ENCODE results near the gene TMEM25. TPM values are rescaled to one million over a fixed set of nuclear protein-coding genes. Genes with fewer than 3 reads are reported as not detected.

Gene TMEM25
- total RNA-seq, 2 donors from 2014 or later = 36.3 to 50.8 TPM

DNA sequence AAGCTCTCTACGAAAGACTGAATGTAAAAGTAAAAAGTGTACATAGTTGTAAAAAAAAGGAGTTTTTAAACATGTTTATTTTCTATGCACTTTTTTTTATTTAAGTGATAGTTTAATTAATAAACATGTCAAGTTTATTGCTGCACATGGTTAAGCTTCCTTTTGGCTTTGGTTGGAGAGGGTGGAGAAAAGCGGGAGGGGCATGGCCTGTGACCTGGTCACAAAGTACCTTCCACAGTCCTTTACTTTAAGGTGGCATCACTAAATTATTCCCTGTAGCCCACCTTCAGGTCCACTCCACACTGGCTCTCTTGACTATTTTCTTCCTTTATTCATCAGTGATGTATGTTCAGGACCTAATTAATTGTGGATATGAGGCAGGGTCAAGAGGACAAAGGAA is 4.3 kb upstream of the TMEM25 start:
- Histone ChIP-seq H3K9me3 (no peaks in the 10 kb centered on the region), H3K4me1 (ENCODE audit: control insufficient read depth in 1 of 2, low read depth in 2 of 2) (peaks cover 6 to 15% of the 10 kb centered on the region in 2 donors), H3K27ac (no peak overlapping the region), H3K4me3 (no peak overlapping the region), H3K36me3 (peaks cover 13% of the 10 kb centered on the region), H3K27me3 (replicated peaks; ENCODE audit: insufficient read depth) (no peaks in the 10 kb centered on the region)
- DNase-seq (ENCODE audit: low spot score) = no peak
- TF ChIP-seq, protein P1, sequence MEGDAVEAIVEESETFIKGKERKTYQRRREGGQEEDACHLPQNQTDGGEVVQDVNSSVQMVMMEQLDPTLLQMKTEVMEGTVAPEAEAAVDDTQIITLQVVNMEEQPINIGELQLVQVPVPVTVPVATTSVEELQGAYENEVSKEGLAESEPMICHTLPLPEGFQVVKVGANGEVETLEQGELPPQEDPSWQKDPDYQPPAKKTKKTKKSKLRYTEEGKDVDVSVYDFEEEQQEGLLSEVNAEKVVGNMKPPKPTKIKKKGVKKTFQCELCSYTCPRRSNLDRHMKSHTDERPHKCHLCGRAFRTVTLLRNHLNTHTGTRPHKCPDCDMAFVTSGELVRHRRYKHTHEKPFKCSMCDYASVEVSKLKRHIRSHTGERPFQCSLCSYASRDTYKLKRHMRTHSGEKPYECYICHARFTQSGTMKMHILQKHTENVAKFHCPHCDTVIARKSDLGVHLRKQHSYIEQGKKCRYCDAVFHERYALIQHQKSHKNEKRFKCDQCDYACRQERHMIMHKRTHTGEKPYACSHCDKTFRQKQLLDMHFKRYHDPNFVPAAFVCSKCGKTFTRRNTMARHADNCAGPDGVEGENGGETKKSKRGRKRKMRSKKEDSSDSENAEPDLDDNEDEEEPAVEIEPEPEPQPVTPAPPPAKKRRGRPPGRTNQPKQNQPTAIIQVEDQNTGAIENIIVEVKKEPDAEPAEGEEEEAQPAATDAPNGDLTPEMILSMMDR (IDR thresholded peaks at IDR 0.05) = no peak
- ATAC-seq (ENCODE audit: insufficient number of reproducible peaks, low FRiP score, low read depth) = no peak

DNA sequence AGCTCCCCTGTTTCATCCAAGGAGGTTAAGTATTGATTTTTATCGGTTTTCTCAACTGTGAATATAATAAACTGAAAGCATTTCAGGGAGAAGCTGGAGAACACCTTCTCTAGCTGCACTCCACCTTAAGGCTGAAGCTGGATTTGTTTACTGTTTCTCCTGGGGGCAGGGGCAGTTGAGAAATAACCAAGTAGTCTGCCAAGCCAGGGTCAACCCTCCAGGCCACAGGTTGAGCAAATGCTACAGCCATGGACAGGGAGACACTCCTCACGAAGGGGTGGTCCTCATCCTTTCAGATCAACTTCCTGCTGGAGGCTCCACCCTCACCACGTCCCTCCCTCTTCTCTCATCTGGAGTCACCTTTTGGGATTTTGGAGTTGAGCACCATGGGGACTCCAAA is 3.9 kb upstream of the TMEM25 start, which contains the start of gene TTC36:
Gene TTC36 (plus strand): TSS at position 366 of the 400 bp plus-strand sequence. CDS start 21 bp downstream, at position 387.
- H3K27ac ChIP-seq = no peak within 1 kb of the TSS
- no peak within 1 kb of the TSS for H3K4me3 ChIP-seq
- no peak for DNase-seq (ENCODE audit: low spot score)
- H3K9me3 ChIP-seq = no peaks in the 10 kb centered on the region
- no peak for ATAC-seq (ENCODE audit: insufficient number of reproducible peaks, low FRiP score, low read depth)
- TF ChIP-seq, protein P1 (IDR thresholded peaks at IDR 0.05) = no peak
- no peaks in the 10 kb centered on the region for H3K27me3 ChIP-seq (replicated peaks; ENCODE audit: insufficient read depth)
- H3K36me3 ChIP-seq = peaks cover 9% of the 10 kb centered on the region
- peaks cover 8 to 19% of the 10 kb centered on the region in 2 donors for H3K4me1 ChIP-seq (ENCODE audit: control insufficient read depth in 1 of 2, low read depth in 2 of 2)

DNA sequence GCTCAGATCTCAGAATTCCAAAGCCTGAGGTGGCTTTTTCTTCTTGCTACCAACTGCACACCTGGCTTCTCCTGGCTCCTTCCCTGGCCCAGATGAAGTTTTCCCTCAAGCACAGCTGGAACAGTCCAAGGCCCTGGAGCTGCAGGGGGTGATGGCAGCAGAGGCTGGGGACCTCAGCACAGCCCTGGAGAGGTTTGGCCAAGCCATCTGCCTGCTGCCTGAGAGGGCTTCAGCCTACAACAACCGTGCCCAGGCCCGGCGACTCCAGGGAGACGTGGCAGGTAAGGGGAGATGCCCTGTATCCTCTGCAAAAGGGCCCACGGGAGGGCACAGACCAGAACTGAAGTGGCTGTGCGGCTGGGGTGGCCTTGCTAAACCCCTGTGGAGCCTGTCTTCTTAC is 2.5 kb upstream of the TMEM25 start:
- Histone ChIP-seq H3K27me3 (replicated peaks; ENCODE audit: insufficient read depth) (no peaks in the 10 kb centered on the region), H3K36me3 (no peaks in the 10 kb centered on the region), H3K27ac (no peak overlapping the region), H3K4me3 (no peak overlapping the region), H3K4me1 (ENCODE audit: control insufficient read depth in 1 of 2, low read depth in 2 of 2) (peaks cover 8 to 21% of the 10 kb centered on the region in 2 donors), H3K9me3 (no peaks in the 10 kb centered on the region)
- DNase-seq (ENCODE audit: low spot score) = no peak
- ATAC-seq (ENCODE audit: insufficient number of reproducible peaks, low FRiP score, low read depth) = no peak
- TF ChIP-seq, protein P1 (IDR thresholded peaks at IDR 0.05) = no peak

DNA sequence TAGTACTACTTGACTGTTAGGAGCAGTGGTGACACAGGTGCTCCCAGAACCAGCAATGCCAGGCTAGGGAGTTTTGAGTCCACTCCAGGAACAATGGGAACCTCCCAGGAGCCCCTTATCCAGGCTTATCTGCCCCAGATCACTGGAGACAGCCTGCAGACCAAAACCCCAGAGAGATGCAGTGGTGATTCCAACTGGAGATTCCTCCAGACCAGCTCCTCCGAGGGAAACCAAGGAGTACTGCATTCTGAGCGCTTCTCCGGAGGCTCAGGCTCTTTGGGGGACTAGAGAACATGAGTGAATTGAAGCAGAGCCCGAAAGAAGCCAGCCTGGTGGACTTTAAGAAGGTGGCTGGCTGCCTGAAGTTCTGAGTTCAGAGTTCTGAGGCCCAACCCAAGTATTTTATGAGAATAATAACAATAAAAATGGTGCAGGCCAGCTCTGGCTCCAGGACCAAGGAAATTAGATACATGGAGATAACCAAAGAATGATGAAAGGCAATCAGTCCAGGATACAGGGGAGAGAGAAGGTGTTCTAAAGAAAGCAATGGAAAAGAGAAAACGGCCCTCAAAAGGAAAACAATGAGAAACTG is 1.3 kb upstream of the TMEM25 start:
- H3K27ac ChIP-seq = peak overlapping the region in 1 of 2 donors; percentile 65
- TF ChIP-seq, protein P1 (IDR thresholded peaks at IDR 0.05) = no peak

DNA sequence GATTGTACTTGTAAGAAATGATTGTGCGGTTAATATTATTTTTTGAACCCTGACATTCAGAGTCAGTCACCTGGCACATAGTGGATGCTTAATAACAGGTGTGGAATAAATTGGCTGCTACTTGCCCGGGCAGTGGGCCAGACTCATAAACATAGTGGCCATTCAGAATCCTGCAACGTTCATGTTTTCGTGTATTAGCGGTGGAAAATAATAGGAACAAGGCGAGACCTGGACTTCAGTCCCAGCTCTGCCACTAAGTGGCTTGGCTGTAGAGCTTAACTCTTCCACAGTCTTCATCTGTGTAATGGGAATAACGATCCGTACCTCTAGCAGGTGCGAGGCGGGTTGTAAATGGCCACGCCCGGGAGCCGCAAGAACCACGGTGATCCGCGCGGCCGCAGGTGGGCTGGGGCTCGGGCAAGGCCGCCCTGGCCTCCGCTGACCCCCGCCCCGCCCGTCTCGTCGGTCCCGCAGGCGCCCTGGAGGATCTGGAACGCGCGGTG is 761 bp upstream of the TMEM25 start:
- no peak for DNase-seq (ENCODE audit: low spot score)
- Histone ChIP-seq H3K36me3 (no peaks in the 10 kb centered on the region), H3K9me3 (no peaks in the 10 kb centered on the region), H3K27ac (peak overlapping the region; percentile 65 to 74), H3K4me1 (ENCODE audit: control insufficient read depth in 1 of 2, low read depth in 2 of 2) (peaks cover 8 to 21% of the 10 kb centered on the region in 2 donors), H3K27me3 (replicated peaks; ENCODE audit: insufficient read depth) (no peaks in the 10 kb centered on the region), H3K4me3 (peak overlapping the region; percentile 83)
- ATAC-seq (ENCODE audit: insufficient number of reproducible peaks, low FRiP score, low read depth) = no peak
- TF ChIP-seq, protein P1 (IDR thresholded peaks at IDR 0.05) = no peak

More for the DNA sequence above, 1.3 kb upstream of the TMEM25 start:
- Histone ChIP-seq H3K9me3 (no peaks in the 10 kb centered on the region), H3K4me3 (peak overlapping the region; percentile 83), H3K27me3 (replicated peaks; ENCODE audit: insufficient read depth) (no peaks in the 10 kb centered on the region), H3K36me3 (no peaks in the 10 kb centered on the region), H3K4me1 (ENCODE audit: control insufficient read depth in 1 of 2, low read depth in 2 of 2) (peaks cover 8 to 21% of the 10 kb centered on the region in 2 donors)
- ATAC-seq (ENCODE audit: insufficient number of reproducible peaks, low FRiP score, low read depth) (no peak), DNase-seq (ENCODE audit: low spot score) (no peak)

All from thoracic aorta (tissue), 2 donors.